HepG2 (cell line): ENCODE measurements around the gene PLA2G4B.

ENCODE experiments used
- CTCF ChIP-seq: sonication (generic); formaldehyde crosslinking; IDR thresholded peaks from 2 replicates; pipeline ENCODE4 v1.5.0; 2020; ENCODE audit warnings: mild to moderate bottlenecking, missing genetic modification reagents, moderate library complexity
- GLI4 ChIP-seq: sonication (generic); formaldehyde crosslinking; IDR thresholded peaks from 2 replicates; pipeline ENCODE4 v1.5.1; 2020; ENCODE audit warnings: missing genetic modification reagents, mild to moderate bottlenecking, moderate library complexity, borderline replicate concordance
- RNF2 ChIP-seq: fragments of 450-650 bp; conservative IDR thresholded peaks from 2 replicates; pipeline ENCODE4 v1.6.1; 2016; ENCODE audit warnings: low read depth
- ZNF3 ChIP-seq: IDR thresholded peaks from 2 replicates; pipeline ENCODE4 v1.7.0; 2017; ENCODE audit warnings: inconsistent platforms
- ZNF44 ChIP-seq: sonication (generic); formaldehyde crosslinking; IDR thresholded peaks from 2 replicates; pipeline ENCODE4 v1.5.1; 2020; ENCODE audit warnings: mild to moderate bottlenecking, missing genetic modification reagents
- ZNF749 ChIP-seq: sonication (generic); formaldehyde crosslinking; IDR thresholded peaks from 2 replicates; pipeline ENCODE4 v1.8.0; 2022; ENCODE audit warnings: mild to moderate bottlenecking, missing genetic modification reagents, moderate library complexity, borderline replicate concordance

- TF ChIP-seq CTCF (CRISPR knock-in tag): no peak
- TF ChIP-seq ZNF749 (CRISPR knock-in tag): no peak
- TF ChIP-seq GLI4 (CRISPR knock-in tag): no peak
- no peak for TF ChIP-seq ZNF44 (CRISPR knock-in tag)
- no peak for TF ChIP-seq RNF2
- TF ChIP-seq ZNF3 (CRISPR knock-in tag): no peak
These were observed 52.6 kb downstream of the PLA2G4B start for GRCh38 chr15:41891226-41891625.
